Measurements from ENCODE around the gene NHSL1.

Gene NHSL1

GRCh38 chr6:138382498-138383265 is 116.6 kb downstream of the NHSL1 start:
- in situ Hi-C loops (cut with MboI; ENCODE audit: low sequenced_read_pairs) = no loop called here

DNA sequence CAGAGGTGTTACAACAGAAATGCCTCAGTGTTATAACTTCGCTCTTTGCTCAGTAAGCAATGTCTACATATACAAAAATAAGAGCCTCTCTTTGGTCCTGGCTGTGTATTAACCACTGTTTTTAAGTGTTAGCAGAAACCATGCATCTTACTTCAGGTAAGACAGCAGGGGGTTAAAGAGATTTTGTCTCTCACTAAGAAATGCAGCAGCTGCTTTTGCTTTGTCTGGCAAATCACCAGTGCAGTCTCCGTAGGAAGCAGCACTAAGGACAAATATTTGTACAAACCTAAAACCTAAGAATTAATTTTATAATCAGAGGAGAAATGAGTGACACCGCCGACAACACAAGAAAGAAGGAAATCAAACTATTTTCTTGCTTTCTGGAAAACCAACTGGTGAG is 120.8 kb downstream of the NHSL1 start:
- in situ Hi-C loops (cut with MboI; ENCODE audit: low sequenced_read_pairs) = no loop called here

DNA sequence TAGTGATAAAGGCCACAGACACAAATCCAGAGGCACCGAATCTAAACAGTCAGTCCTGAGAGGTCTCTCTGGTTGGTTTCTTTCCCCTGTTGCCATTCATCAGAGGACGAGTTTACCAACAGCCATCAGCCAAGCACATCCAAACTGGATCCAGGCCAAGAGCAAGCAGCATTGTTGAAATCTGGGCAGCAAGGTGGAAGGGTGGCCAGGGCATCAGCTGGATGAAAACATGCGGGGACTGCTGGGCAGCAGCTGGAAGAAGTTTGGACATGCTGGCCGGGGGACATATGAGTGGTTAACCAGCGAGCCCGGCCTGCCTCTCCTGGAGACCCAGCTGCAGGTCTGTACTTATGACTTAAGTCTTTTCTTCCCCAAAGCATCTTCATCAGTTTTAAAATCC is 121.5 kb downstream of the NHSL1 start, which contains the start of gene SMIM28:
TSS of gene SMIM28 (plus strand) at position 62 of the 400 bp plus-strand sequence. CDS start at position 230, 168 bp downstream.
- in situ Hi-C loops (cut with MboI; ENCODE audit: low sequenced_read_pairs) = no loop called here

GRCh38 chr6:138377042-138377441 is 122.3 kb downstream of the NHSL1 start:
- in situ Hi-C loops (cut with MboI; ENCODE audit: low sequenced_read_pairs) = no loop called here

DNA sequence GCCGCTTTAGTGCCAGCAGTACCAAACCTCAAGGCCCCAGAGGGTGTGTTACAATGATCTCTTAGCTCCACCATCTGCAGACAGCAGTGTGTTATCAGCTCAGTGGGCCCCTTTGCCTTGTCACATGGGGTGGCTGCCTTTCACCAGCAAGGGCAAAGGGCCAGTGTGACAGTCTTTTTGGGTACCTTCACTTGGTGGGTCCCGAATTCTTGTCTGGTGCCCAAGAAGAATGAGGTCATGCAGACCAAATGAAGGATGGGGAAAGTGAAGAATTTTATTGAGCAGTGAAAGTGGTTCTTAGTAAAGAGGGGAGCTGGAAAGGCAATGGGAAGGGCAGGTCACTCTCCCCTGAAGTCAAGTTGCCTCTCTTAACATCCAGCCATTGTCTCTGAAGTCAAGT is 124.5 kb downstream of the NHSL1 start:
- in situ Hi-C loops (cut with MboI; ENCODE audit: low sequenced_read_pairs) = no loop called here

GRCh38 chr6:138374230-138374629 is 125.1 kb downstream of the NHSL1 start:
- in situ Hi-C loops (cut with MboI; ENCODE audit: low sequenced_read_pairs) = no loop called here

DNA sequence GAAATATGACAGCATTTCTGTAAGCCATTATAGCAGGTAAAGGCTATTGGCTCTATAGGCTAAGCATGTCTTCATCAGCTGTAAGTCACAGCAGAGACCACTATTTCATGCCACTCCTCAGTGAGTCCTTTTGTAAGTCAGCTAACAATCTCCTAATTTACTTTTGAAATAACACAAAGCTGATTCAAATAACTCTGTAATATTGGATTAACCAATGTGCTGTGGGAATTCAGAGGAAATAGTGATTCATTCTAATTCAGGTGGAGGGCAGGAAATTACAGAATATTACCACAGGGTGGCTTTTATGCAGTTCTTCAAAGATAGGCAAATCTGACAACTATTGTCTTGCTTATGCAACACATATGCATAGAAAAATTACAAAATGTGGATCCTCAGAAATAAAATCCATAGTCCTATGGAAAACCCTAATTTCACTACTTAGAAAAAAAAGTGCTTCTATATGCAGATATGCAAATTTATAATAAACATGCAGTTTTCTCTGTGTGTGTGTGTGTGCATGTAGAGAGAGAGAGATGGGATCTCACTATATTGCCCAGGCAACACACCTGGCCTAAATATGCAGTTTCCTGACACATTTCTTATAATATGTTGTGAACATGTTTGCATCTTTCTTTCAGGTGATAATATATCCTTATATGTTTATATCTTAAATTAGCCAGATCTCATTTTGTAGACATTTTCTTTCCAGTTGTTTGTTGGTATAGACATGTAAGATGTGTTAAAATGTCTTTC is 126.4 kb downstream of the NHSL1 start:
- in situ Hi-C loops (cut with MboI; ENCODE audit: low sequenced_read_pairs) = no loop called here
